Smooth muscle cell (in vitro differentiated cells): ENCODE data around the gene RPL26. TPM values are rescaled to one million over a fixed set of nuclear protein-coding genes. Genes with fewer than 3 reads are reported as not detected.

ENCODE experiments used
- DNase-seq: peaks from one replicate; lab custom pipeline; 2025; ENCODE audit not compliant: unreplicated experiment; lab: John Stamatoyannopoulos, UW
- H2AFZ ChIP-seq: fragments of 200-600 bp; sonication (generic); 2 replicates; pipeline ENCODE4 v1.6.0; 2016; ENCODE audit warnings: antibody characterized with exemption, low read depth, mild to moderate bottlenecking
- H3F3A ChIP-seq: fragments of 200-600 bp; sonication (generic); 2 replicates; pipeline ENCODE4 v1.6.0; 2017; ENCODE audit warnings: antibody characterized with exemption, low read depth
- H3K27ac ChIP-seq: fragments of 200-600 bp; sonication (generic); 2 replicates; pipeline ENCODE4 v1.5.1; 2016; ENCODE audit warnings: low read depth, mild to moderate bottlenecking
- H3K27me3 ChIP-seq: fragments of 200-600 bp; sonication (generic); 2 replicates; pipeline ENCODE4 v1.6.1; 2016; ENCODE audit warnings: low read depth, mild to moderate bottlenecking
- H3K36me3 ChIP-seq: fragments of 200-600 bp; sonication (generic); 2 replicates; pipeline ENCODE4 v1.5.1; 2016; ENCODE audit warnings: low read depth
- H3K4me1 ChIP-seq: fragments of 200-600 bp; sonication (generic); 2 replicates; pipeline ENCODE4 v1.5.1; 2016; ENCODE audit warnings: low read depth
- H3K4me2 ChIP-seq: fragments of 200-600 bp; sonication (generic); 2 replicates; pipeline ENCODE4 v1.6.0; 2016; ENCODE audit warnings: mild to moderate bottlenecking
- H3K4me3 ChIP-seq: fragments of 200-600 bp; sonication (generic); 2 replicates; pipeline ENCODE4 v1.5.1; 2016; ENCODE audit warnings: mild to moderate bottlenecking
- H3K79me2 ChIP-seq: fragments of 200-600 bp; sonication (generic); 2 replicates; pipeline ENCODE4 v1.6.0; 2016; ENCODE audit warnings: low read depth, mild to moderate bottlenecking
- H3K9ac ChIP-seq: fragments of 200-600 bp; sonication (generic); 2 replicates; pipeline ENCODE4 v1.6.0; 2016; ENCODE audit warnings: low read depth
- H3K9me3 ChIP-seq: fragments of 200-600 bp; sonication (generic); replicated peaks from 2 replicates; pipeline ENCODE4 v1.5.1; 2016; ENCODE audit warnings: low read depth
- H4K20me1 ChIP-seq: fragments of 200-600 bp; sonication (generic); 2 replicates; pipeline ENCODE4 v1.6.0; 2016; ENCODE audit warnings: low read depth
- CTCF ChIP-seq: fragments of 200-600 bp; sonication (generic); IDR thresholded peaks from 2 replicates; pipeline ENCODE4 v1.5.1; 2017; ENCODE audit warnings: borderline replicate concordance, mild to moderate bottlenecking, antibody characterized with exemption; ENCODE audit not compliant: insufficient read depth, poor library complexity, severe bottlenecking
- WGBS: methylation state at CpG from one replicate; pipeline ENCODE4 v1.1.7; 2016; ENCODE audit warnings: low lambda C conversion rate; 5-methylcytosine and 5-hydroxymethylcytosine counted together
- polyA plus RNA-seq: library from polyadenylated mRNA; unstranded; fragments of >200 nt; fragmentation: Nextera tagmentation; extraction: Ambion mirVana; gene quantifications from 2 replicates; pipeline ENCODE4 v1.2.1, GENCODE V29; 2016
- total RNA-seq: library from RNA; depleted of rRNA; stranded (reverse); fragments of >200 nt; gene quantifications from 2 replicates; pipeline ENCODE4 v1.2.3, GENCODE V29; 2014

RPL26 gene
- total and polyA plus RNA-seq, 2 experiments from 2014 or later: 367 to 3,533 TPM

- H3K27me3 ChIP-seq: no peaks in the 10 kb centered on the region
- H3K27ac ChIP-seq: no peak overlapping the region
- no peaks in the 10 kb centered on the region for H3K79me2 ChIP-seq
- H3K4me2 ChIP-seq: no peak overlapping the region
- WGBS: 86% methylated on average over 1 of the region's 1 CpG
- no peaks in the 10 kb centered on the region for H3K36me3 ChIP-seq
- no peaks in the 10 kb centered on the region for H4K20me1 ChIP-seq
- no peaks in the 10 kb centered on the region for H3K9me3 ChIP-seq
- no peak overlapping the region for H3K4me3 ChIP-seq
- TF ChIP-seq CTCF: no peak
- H3F3A ChIP-seq: no peaks in the 10 kb centered on the region
- no peak overlapping the region for H2AFZ ChIP-seq
- H3K4me1 ChIP-seq: no peaks in the 10 kb centered on the region
- DNase-seq: no peak
- H3K9ac ChIP-seq: no peak overlapping the region
These were observed 35.5 kb upstream of the RPL26 start for GRCh38 chr17:8418471-8418870.

GRCh38 chr17:8417806-8418205, 34.8 kb upstream of the RPL26 start:
- Histone ChIP-seq H3K27ac (no peak overlapping the region), H3K4me2 (no peak overlapping the region), H3K4me3 (no peak overlapping the region), H3F3A (no peaks in the 10 kb centered on the region), H3K4me1 (no peaks in the 10 kb centered on the region), H3K9me3 (no peaks in the 10 kb centered on the region), H3K9ac (no peak overlapping the region), H3K79me2 (no peaks in the 10 kb centered on the region), H4K20me1 (no peaks in the 10 kb centered on the region), H3K27me3 (no peaks in the 10 kb centered on the region), H3K36me3 (no peaks in the 10 kb centered on the region), H2AFZ (no peak overlapping the region)
- no peak for TF ChIP-seq CTCF
- WGBS: 85% methylated on average over 4 of the region's 4 CpGs
- no peak for DNase-seq

DNA sequence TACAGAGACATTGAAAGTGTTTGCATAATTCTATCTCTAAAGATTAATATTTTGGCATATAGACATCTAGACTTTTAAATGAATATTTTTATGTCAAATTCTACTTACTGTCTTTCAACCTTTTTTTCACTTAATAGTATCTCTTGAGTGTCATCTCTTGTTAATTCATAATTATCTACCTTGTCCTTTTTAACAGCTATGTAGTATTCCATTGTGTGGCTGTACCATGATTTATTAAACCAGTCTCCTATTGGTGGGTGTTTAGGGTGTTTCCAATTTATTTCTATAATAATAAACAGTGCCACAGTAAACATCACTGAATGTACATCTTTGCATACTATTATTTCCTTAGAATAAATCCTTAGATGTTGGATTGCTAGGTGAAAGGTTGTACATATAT, 30.9 kb upstream of the RPL26 start:
- no peaks in the 10 kb centered on the region for H3K36me3 ChIP-seq

More for the DNA sequence above, 30.9 kb upstream of the RPL26 start:
- Histone ChIP-seq H3K27me3 (no peaks in the 10 kb centered on the region), H3K4me1 (no peaks in the 10 kb centered on the region), H4K20me1 (no peaks in the 10 kb centered on the region), H3K79me2 (no peaks in the 10 kb centered on the region), H3K9ac (no peak overlapping the region), H2AFZ (no peak overlapping the region), H3K4me3 (no peak overlapping the region), H3K4me2 (no peak overlapping the region), H3F3A (no peaks in the 10 kb centered on the region), H3K27ac (no peak overlapping the region), H3K9me3 (no peaks in the 10 kb centered on the region)
- DNase-seq: no peak
- no peak for TF ChIP-seq CTCF
